IPS-15b (cell line): ENCODE data around the gene HELQ.

ENCODE experiments used
- H3K27me3 ChIP-seq: one replicate; pipeline ENCODE4 v1.6.1; 2013; ENCODE audit warnings: low read length; ENCODE audit not compliant: control insufficient read depth, insufficient read depth
- H3K36me3 ChIP-seq: one replicate; pipeline ENCODE4 v1.6.1; 2013; ENCODE audit warnings: low read length; ENCODE audit not compliant: control insufficient read depth, insufficient read depth
- H3K4me1 ChIP-seq: one replicate; pipeline ENCODE4 v1.6.1; 2013; ENCODE audit warnings: mild to moderate bottlenecking, low read length; ENCODE audit not compliant: control insufficient read depth, insufficient read depth
- H3K4me3 ChIP-seq: one replicate; pipeline ENCODE4 v1.5.1; 2013; ENCODE audit warnings: low read depth, low read length
- H3K9ac ChIP-seq: one replicate; pipeline ENCODE4 v1.6.1; 2013; ENCODE audit warnings: low read depth, mild to moderate bottlenecking, low read length
- H3K9me3 ChIP-seq: one replicate; pipeline ENCODE4 v1.6.1; 2013; ENCODE audit warnings: mild to moderate bottlenecking, low read length; ENCODE audit not compliant: control insufficient read depth, insufficient read depth

The HELQ gene

DNA sequence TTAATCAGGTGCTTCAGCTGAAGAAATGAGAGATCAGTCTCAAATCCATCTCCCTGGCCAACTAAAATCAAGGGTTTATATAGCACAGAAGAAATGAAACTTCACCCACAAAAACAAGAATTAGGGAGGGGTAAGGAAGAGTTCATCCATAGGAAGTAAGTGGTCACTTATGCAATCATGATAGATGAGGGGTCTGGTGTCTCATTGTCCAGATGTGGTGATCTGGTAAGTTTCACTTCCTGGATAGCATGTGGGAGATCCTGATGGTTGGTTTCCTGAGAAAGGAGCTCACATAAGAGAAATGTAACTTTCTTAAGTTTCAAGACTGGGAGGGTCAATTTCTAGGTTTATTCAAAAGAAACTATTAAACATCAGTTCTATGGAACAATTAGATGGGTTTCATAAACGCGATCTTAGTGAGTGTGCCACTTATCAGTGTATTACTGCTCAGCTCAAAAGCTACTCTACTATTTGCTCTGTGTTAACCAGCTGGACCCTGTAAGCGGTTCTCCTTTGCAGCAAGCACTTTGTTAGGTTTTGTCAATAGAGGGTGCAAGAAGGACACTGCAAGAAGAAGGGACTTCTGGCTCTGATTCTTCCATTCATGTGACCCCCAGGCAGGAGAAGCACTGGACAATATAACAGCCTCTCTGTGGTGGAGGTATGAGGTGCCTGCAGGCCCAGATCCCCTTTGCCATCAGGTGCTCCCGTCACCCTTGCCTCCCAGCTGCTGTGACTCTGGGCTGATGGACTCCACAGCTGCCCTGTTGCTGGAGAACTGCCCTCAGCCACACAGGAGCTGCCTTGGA is 85.6 kb downstream of the HELQ start:
- Histone ChIP-seq H3K36me3 (no peaks in the 10 kb centered on the region), H3K27me3 (no peaks in the 10 kb centered on the region), H3K9me3 (no peaks in the 10 kb centered on the region), H3K9ac (no peak overlapping the region), H3K4me3 (no peak overlapping the region), H3K4me1 (no peaks in the 10 kb centered on the region)

DNA sequence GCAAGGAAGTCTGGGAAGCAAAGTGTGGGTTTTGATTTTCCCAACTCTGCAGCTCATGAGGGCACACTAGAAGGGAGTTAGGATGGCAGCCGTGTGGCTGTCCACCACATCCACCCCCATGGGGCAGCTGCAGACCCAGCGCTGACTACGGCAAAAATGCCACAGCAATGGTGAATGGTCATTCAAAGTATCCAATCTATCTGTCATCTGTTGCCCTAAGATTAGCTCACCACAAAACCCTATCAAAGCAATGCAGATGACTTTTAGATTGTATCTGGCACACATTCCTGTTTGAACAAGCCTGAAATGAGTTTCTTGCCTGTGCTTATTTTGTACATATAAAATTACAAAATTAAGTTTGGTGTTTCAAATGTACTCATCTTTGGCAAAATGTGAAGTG is 91.3 kb downstream of the HELQ start:
- H3K9me3 ChIP-seq: no peaks in the 10 kb centered on the region
- peaks cover 8% of the 10 kb centered on the region for H3K4me1 ChIP-seq
- no peaks in the 10 kb centered on the region for H3K36me3 ChIP-seq
- no peak overlapping the region for H3K4me3 ChIP-seq
- no peak overlapping the region for H3K9ac ChIP-seq
- no peaks in the 10 kb centered on the region for H3K27me3 ChIP-seq

DNA sequence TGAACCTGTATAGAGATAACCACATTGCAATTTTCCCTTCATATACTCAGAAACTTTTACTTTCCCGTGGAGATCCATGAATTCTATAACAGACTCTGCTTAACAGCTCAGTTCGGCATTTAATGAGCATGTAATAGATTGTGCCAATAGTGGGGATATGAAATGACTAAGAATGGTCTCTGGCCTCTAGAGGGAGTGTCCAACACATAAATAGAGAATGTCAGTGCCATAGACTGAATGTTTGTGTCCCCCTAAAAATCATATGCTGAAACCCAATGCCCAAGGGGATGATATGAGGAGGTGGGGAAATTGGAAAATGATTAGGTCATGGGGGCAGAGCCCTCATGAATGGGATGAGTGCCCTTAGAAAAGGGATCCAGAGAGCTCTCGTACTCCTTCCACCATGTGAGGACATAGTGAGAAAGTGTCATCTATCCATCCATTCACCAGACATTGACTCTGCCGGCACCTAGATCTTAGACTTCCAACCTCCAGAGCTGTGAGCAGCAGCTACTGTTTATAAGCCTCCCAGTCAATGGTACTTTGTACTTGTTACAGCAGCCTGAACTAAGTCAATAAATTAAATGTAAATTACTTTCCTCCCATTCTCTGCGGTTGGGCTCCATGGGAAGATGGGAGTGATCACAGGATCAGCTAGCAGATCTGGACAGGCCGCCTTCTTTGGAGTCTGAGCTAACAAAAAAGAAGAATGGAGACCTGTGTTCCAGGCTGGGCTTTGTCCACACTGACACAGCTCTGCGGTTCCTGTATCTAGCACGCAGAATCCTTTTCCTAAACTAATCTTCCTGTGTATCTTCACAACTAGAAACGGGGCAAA is 92.9 kb downstream of the HELQ start:
- H3K4me1 ChIP-seq: peaks cover 8% of the 10 kb centered on the region
- no peaks in the 10 kb centered on the region for H3K9me3 ChIP-seq
- H3K9ac ChIP-seq: no peak overlapping the region
- no peak overlapping the region for H3K4me3 ChIP-seq
- H3K27me3 ChIP-seq: no peaks in the 10 kb centered on the region
- no peaks in the 10 kb centered on the region for H3K36me3 ChIP-seq

DNA sequence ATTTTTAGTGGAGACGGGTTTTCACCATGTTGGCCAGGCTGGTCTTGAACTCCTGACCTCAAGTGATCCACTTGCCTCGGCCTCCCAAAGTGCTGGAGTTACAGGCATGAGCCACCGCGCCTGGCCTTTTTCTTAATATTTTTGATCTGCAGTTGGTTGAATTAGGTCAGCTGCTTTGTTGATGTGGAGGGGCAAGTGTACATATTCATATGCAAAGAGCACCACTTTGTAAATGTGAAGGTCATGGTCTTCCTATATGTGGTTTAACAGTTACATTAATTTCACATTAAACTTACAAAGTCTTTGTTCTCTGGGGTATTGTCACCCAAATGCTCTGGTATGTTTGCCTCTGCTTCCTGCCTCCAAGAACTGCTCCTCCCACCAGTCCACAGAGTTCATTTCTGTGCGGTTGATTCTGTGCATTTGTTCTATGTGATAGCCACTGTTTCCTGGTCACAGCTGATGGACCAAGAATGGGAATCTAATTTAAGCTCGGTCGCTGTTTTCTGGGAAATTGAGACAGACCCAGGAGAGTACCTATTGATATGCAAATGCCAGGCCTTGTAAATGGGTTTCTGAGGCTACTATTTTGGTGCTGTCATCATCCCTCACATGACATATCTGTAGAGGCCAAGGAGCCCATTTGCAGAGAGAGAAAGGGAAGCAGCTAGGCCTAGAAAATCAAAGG is 94.1 kb downstream of the HELQ start:
- H3K4me3 ChIP-seq: no peak overlapping the region
- H3K4me1 ChIP-seq: peaks cover 10% of the 10 kb centered on the region
- H3K27me3 ChIP-seq: no peaks in the 10 kb centered on the region
- H3K9me3 ChIP-seq: no peaks in the 10 kb centered on the region
- H3K36me3 ChIP-seq: no peaks in the 10 kb centered on the region
- no peak overlapping the region for H3K9ac ChIP-seq

DNA sequence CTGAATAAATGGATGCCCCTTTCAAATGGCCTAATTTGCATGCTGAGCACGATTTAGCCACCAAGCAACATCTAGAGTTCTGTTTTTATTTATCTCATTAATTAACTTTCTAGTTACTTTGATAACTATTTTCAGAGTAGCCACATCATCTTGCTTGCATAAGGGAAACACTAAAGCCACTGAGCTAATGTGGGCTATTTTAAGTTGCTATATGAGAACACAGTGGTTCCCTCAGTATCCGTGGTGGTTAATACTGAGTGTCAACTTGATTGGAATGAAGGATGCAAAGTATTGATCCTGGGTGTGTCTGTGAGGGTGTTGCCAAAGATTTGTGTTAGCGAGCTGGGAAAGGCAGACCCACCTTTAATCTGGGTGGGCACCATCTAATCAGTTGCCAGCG is 95.6 kb downstream of the HELQ start:
- Histone ChIP-seq H3K36me3 (no peaks in the 10 kb centered on the region), H3K9me3 (no peaks in the 10 kb centered on the region), H3K27me3 (no peaks in the 10 kb centered on the region), H3K4me1 (peaks cover 10% of the 10 kb centered on the region), H3K9ac (no peak overlapping the region), H3K4me3 (no peak overlapping the region)

DNA sequence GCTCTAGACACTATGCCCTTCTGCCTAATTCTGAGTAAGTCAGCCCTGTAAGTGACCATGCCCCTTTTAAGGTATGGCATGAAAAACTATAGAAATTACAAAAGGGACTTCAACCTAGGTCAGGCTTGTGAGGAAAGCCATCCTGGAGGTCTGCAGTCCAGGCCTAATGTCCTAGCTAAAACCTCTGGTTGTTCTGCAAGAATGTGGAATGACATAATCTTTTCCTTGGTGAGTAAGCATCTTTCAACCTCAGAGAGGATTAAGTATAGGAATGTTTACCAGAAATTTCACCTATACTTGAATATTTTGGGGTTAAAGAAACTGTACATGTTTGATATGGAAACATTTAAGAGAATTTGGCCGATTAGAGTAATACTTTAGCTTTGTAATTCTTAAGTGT is 97.2 kb downstream of the HELQ start:
- H3K4me3 ChIP-seq: no peak overlapping the region
- H3K9me3 ChIP-seq: no peaks in the 10 kb centered on the region
- peaks cover 10% of the 10 kb centered on the region for H3K4me1 ChIP-seq
- no peak overlapping the region for H3K9ac ChIP-seq
- H3K27me3 ChIP-seq: no peaks in the 10 kb centered on the region
- no peaks in the 10 kb centered on the region for H3K36me3 ChIP-seq
